A549 treated with Mapracorat at 1 μM for 4 hours (cell line): ENCODE data around the gene DOK5. TPM values are rescaled to one million over a fixed set of nuclear protein-coding genes. Genes with fewer than 3 reads are reported as not detected.

ENCODE experiments used
- total RNA-seq: library from RNA; stranded (reverse); fragments of 200-300 nt; extraction: Qiagen RNA extraction; gene quantifications from 5 replicates; pipeline ENCODE4 v1.2.3, GENCODE V29; 2022

The DOK5 gene
- not detected in 5 replicates for total RNA-seq

DNA sequence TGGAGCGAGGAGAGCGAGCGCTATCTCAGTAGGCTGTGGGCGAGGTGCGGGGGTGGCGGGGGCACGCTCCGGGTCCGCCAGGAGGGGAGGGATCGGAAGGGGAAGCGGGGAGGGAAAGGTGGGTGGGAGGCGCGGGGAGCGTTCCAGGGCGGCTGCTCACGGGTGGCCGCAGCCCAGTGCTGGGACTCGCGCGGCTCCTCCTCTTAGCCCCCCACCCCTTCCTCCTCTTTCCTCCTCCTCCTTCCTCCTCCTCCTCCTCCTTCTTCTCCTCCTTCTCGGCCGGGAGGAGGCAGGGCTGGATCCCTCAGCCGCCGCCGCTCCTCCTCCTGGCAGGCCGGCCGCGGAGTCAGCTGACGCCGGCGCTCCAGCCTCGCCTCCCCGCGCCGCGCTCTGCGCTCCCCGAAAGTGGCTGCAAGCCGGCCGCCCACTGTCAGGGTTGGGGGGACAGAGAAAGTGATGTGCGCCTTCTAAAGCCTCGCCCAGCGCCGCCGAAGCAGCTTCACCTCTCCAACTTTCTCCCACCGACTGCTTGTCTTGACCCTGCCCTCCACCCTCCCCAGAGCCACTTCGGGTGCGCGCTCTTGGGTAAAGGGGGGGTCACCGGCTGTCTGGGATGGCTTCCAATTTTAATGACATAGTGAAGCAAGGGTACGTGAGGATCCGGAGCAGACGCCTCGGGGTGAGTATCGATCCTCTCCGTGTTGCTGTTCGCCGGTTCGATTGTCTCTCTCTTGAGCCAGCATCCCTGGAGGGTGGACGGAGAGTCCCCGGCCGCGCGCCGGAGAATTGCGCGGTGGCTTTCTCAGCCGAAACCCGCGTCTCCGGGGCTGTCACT is at the start of gene DOK5:
Gene DOK5, plus strand, starts transcription at position 260 of the 835 bp plus-strand sequence. Its CDS starts 354 bp downstream, at position 614.

